ENCODE data around the gene NEURL1B.

DNA sequence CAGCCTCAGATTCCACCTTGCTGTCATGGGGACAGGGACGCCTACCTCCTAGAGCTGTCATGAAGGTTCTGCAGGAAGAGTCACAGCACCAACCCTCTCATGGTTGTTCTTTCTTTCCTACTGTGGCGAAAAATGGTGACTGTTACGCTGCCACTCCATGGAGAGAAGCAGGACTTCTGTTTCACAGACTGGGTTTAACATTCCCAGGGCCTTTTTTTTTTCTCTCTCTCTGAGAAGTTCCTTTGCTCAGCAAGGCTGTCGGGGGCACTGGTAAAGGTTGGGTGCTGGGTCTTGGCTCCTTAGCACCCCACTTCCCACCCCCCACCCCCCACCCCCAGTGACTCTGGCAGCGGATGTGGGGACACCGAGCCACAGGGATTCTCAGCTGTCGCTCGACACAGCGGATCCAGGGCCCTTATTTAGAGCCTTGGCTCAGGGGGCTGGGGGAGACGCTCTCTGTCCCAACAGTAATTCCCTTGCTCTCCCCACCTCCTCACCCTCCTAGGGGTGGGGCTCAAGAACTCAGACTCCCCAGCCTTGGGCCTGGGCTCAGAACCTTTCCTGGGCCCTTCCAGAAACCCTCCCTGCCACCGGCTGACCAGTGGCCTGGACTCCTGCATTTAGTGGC is 95.6 kb downstream of the NEURL1B start:
- TF ChIP-seq POLR2A (IDR thresholded peaks at IDR 0.05), result no peak
- TF ChIP-seq, protein P1, sequence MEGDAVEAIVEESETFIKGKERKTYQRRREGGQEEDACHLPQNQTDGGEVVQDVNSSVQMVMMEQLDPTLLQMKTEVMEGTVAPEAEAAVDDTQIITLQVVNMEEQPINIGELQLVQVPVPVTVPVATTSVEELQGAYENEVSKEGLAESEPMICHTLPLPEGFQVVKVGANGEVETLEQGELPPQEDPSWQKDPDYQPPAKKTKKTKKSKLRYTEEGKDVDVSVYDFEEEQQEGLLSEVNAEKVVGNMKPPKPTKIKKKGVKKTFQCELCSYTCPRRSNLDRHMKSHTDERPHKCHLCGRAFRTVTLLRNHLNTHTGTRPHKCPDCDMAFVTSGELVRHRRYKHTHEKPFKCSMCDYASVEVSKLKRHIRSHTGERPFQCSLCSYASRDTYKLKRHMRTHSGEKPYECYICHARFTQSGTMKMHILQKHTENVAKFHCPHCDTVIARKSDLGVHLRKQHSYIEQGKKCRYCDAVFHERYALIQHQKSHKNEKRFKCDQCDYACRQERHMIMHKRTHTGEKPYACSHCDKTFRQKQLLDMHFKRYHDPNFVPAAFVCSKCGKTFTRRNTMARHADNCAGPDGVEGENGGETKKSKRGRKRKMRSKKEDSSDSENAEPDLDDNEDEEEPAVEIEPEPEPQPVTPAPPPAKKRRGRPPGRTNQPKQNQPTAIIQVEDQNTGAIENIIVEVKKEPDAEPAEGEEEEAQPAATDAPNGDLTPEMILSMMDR (IDR thresholded peaks at IDR 0.05), result no peak

Data from body of pancreas (tissue), 4 donors.